HG02943 (cell line): ENCODE results near the gene PSMD8.
"Not testable (repeated sequence)": the region's sequence is repeated elsewhere in the genome, so short reads cannot be mapped to it uniquely, and the experiment has no call there.

Source experiments
- ATAC-seq: cut with Tn5 transposase; IDR thresholded peaks from one replicate; pipeline ENCODE4 v1.9.1; 2021; ENCODE audit warnings: mild to moderate bottlenecking, low read depth, moderate library complexity; ENCODE audit not compliant: unreplicated experiment

Gene PSMD8

GRCh38 chr19:38361633-38362075 lies 12.7 kb upstream of the PSMD8 start:
- no peak for ATAC-seq

- no peak for ATAC-seq
Observed at GRCh38 chr19:38362076-38362945, 12.1 kb upstream of the PSMD8 start.

- not testable (repeated sequence) for ATAC-seq
Observed at GRCh38 chr19:38362946-38363688, 11.3 kb upstream of the PSMD8 start.

- no peak for ATAC-seq
Observed at GRCh38 chr19:38367041-38367440, 7.3 kb upstream of the PSMD8 start.

- ATAC-seq = no peak
Observed at GRCh38 chr19:38369584-38369983, 4.8 kb upstream of the PSMD8 start.

GRCh38 chr19:38370299-38370698 lies 4.1 kb upstream of the PSMD8 start:
- ATAC-seq = no peak

- no peak for ATAC-seq
Observed at GRCh38 chr19:38371081-38371480, 3.3 kb upstream of the PSMD8 start.

- ATAC-seq = no peak
Observed at GRCh38 chr19:38373907-38374331, 452 bp upstream of the PSMD8 start.

- no peak for ATAC-seq
Observed at GRCh38 chr19:38375098-38375493, 725 bp downstream of the PSMD8 start.

GRCh38 chr19:38375748-38376147 lies 1.4 kb downstream of the PSMD8 start:
- ATAC-seq = no peak

- ATAC-seq = no peak
Observed at GRCh38 chr19:38376576-38376975, 2.2 kb downstream of the PSMD8 start.

GRCh38 chr19:38377052-38377451 lies 2.7 kb downstream of the PSMD8 start:
- no peak for ATAC-seq

GRCh38 chr19:38378866-38379265 lies 4.5 kb downstream of the PSMD8 start:
- no peak for ATAC-seq

- no peak for ATAC-seq
Observed at GRCh38 chr19:38381138-38381537, 6.8 kb downstream of the PSMD8 start.

GRCh38 chr19:38383184-38383583 lies 8.8 kb downstream of the PSMD8 start:
- no peak for ATAC-seq

- ATAC-seq = no peak
Observed at GRCh38 chr19:38383743-38384142, 9.4 kb downstream of the PSMD8 start.

- no peak for ATAC-seq
Observed at GRCh38 chr19:38384209-38385027, 10.0 kb downstream of the PSMD8 start.

- ATAC-seq = no peak
Observed at GRCh38 chr19:38385057-38385803, 10.9 kb downstream of the PSMD8 start.

GRCh38 chr19:38385804-38386257 lies 11.5 kb downstream of the PSMD8 start:
- ATAC-seq = no peak
